Hindlimb muscle (tissue), 1 donor: ENCODE measurements around the gene SPINK14. TPM values are rescaled to one million over a fixed set of nuclear protein-coding genes. Genes with fewer than 3 reads are reported as not detected.

Experiments used
- DNase-seq: peaks from one replicate; pipeline ENCODE4 v3.0.0-alpha.2; 2013
- polyA plus RNA-seq: library from polyadenylated mRNA; unstranded; fragments of 120-200 nt; gene quantifications from one replicate; pipeline ENCODE4 v1.2.1, GENCODE V29; 2013; ENCODE audit not compliant: insufficient read length

Gene SPINK14
- polyA plus RNA-seq, 1 donor: not detected

DNA sequence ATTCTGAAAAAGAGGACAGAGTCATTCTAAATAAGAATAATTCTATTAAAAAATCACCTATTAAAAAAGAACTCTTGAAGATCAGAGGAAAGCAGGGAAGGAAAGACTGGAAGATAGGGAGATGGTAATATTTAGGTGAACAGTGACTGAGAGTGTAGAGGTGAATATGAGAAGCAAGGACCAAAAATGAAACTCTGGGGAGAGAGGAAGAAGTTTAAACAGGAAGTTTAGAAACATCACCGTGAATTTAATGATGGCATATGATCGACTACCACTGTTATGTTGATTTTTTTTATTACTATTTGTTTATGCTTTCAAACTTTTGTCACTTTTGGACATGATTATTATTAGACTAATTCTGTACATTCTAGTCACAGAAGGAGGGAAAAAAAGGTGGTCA is 32.8 kb downstream of the SPINK14 start:
- DNase-seq: no peak

DNA sequence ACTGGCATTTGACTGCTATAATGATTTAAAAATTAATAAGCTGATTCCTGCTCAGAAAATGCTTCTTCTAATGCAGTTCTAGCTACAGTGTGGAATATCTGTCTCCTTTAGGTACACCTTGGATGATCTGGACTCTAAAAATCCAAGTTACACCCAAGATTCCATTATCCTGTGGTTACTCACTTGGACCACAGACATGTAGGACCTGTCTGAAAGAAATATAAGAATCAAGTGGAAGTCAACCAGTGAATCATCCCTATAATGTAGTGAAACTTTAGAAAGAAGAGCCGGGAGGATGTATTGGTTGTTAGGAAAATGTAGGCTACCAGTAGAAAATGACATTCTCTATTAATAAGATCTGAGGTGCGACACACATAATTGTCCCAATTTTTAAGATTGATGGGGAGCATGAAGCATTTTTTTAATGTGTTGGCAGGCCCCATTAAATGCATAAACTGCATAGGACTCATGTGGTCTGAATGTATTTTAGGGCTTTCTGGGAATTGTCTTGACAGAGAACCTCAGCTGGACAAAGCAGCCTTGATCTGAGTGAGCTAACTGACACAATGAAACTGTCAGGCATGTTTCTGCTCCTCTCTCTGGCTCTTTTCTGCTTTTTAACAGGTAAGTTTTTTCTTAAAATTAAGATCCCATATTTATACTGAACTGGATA is 34.3 kb downstream of the SPINK14 start, which contains the start of gene SPINK6:
Gene SPINK6, plus strand, starts transcription at position 512 of the 673 bp plus-strand sequence. Its CDS starts 55 bp downstream, at position 567.
- no peak for DNase-seq

DNA sequence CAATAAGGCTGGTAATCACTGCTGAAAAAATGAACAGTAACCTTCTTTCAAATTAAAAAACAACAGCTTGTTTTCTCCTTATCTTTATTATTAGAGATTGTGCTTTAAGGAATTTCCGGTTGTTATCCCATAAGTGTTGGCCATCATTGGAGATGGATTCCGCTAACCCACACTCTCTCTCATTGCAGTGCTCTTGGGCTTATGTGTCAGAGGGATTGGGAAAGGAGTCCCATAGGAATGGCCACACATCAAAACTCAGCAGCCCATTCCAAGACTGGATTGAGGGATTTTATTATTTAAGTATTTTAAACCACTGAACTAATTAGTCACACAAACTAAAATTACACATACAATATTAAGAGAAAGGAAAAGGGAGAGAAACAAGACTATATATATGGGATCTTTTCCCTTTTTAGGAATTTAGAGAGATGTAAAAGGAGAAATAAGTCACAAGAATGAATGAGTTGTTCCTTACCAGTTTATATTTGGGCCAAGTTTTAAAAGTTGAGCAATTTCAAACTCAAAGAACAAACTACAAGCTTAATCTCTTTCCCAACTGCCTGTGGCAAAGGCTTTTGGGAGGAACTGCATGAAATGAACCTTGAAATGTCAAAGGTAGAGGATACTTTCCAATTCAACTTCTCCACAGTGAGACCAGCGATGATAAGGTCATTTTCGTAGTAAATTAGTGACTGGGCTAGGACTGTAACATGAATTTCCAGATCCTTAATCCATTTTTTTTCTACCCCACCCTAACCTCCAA is 36.9 kb downstream of the SPINK14 start:
- no peak for DNase-seq

DNA sequence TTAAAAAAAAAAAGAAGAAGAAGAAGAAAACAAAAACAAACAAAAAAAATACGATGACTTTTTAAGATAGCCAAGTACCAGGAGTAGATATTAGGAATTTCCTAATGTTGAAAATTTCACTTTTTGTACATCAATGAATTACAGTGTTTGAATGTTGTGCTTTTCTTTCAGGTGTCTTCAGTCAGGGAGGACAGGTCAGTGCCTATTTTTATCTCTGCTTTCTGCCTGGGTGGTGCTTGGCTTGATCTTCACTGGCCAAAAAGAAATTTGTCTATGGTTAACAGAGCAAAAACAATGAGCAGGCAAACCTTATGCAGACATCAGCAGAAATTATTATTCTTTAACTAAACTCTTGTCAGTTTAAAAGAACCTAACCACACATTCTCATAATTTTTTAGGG is 37.5 kb downstream of the SPINK14 start:
- DNase-seq: no peak

- DNase-seq: no peak
Observed at GRCh38 chr5:148206620-148207019, 38.3 kb downstream of the SPINK14 start.

GRCh38 chr5:148208226-148208625 is 39.9 kb downstream of the SPINK14 start:
- DNase-seq: no peak

DNA sequence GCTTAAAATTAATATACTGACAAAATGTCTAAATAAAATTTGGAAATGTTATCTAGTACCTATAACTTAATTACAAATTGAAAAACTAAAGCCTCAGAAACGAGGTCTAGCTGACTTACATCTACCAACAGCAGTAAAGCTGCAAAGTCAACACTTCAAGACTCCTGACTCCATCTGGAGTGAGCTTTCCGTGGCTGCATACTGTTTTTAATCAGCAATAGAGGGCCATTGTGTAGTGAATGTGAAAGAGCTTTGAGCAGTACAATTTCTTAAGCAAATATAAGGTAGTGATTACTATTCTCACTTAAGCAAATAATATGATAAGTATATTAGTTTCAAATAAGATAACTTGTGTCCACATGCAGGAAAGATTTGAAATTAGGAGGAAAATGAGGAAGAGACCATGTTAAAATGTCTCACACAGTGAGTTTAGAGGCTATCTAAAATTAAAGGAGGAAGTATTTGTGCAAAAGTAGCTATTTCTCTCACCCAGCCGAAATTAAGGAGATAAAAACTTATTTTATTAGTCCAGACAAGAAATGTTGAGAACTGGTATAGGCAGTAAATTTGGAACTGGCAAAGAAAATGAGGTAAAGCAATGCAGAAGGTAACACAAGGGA is 40.9 kb downstream of the SPINK14 start:
- no peak for DNase-seq

DNA sequence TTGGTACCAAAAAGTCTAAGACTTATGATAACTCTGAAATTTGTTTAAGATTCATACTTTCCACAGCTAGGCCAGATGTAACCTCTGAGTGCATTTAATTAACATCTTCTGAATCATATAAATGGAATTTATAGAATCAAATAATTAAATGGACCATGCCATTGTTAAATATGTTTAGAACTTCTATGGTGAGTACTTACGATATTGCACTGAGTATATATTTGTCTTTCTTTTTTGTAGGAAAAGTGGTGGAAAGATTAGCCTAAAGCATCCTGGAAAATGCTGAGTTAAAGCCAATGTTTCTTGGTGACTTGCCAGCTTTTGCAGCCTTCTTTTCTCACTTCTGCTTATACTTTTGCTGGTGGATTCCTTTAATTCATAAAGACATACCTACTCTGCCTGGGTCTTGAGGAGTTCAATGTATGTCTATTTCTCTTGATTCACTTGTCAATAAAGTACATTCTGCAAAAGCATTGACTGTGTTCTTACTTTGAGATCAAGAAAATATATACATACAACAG is 46.4 kb downstream of the SPINK14 start:
- no peak for DNase-seq

- no peak for DNase-seq
Observed at GRCh38 chr5:148221508-148221907, 53.2 kb downstream of the SPINK14 start.

GRCh38 chr5:148224117-148224742 is 55.9 kb downstream of the SPINK14 start:
- DNase-seq: no peak

Other genes with a start within 250 kb of the SPINK14 start
- gene SPINK5, start 104.6 kb upstream of the SPINK14 start, polyA plus RNA-seq: 0.41 TPM
- not detected for gene SPINK6, start 34.5 kb downstream of the SPINK14 start, polyA plus RNA-seq
- gene MARCOL, start 70.0 kb downstream of the SPINK14 start, polyA plus RNA-seq: not detected
- 0.45 TPM for gene SPINK13, start 100.2 kb downstream of the SPINK14 start, polyA plus RNA-seq
- 0.61 TPM for gene SPINK7, start 143.9 kb downstream of the SPINK14 start, polyA plus RNA-seq
- not detected for gene SPINK9, start 167.0 kb downstream of the SPINK14 start, polyA plus RNA-seq
- 26.9 TPM for gene FBXO38, start 215.4 kb downstream of the SPINK14 start, polyA plus RNA-seq